ENCODE results near the gene RAE1. TPM values are rescaled to one million over a fixed set of nuclear protein-coding genes. Genes with fewer than 3 reads are reported as not detected.

The RAE1 gene
- total RNA-seq, 1 experiment from 2014 or later, result 53.1 TPM

DNA sequence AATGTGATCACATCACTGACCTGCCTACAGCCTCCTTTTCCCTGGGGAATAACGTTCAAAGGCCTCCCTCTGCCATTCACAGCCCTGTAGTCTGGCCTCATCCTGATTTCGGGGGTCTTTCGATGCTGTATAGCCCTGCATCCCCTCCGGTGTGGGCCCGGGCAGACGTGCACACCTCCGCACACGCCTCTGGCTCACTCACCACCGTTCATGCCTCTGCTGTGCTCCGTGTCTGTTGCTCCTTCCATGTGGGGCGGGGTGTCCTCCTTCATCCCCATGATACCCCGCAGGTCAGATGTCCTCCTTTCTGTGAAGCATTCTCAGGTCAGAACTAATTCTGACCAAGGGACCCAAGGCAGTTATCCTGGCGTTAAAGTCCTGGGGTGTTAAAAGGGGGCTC, 26.3 kb downstream of the RAE1 start:
- no CpG with 5 or more reads among the region's 13 CpGs for WGBS (ENCODE audit: extremely low coverage, insufficient read length, low lambda C conversion rate)
- no peak for DNase-seq
- Mint-ChIP-seq H3K27me3 (ENCODE audit: low read depth) (no peaks in the 10 kb centered on the region), H3K4me3 (no peak overlapping the region), H3K36me3 (ENCODE audit: insufficient read depth in 1 of 3, low read depth in 3 of 3) (peaks cover 38 to 75% (median 67%) of the 10 kb centered on the region in 3 experiments), H3K4me1 (peaks cover 10% of the 10 kb centered on the region in 2 experiments), H3K9me3 (no peaks in the 10 kb centered on the region), H3K27ac (peak overlapping the region in 2 of 3 experiments; percentile 12 to 54; a peak in 2 of 7 replicates)
- H2BK5ac ChIP-seq (ENCODE audit: insufficient read length, low read length), result no peak overlapping the region
- H4K8ac ChIP-seq (replicated peaks; ENCODE audit: insufficient read length, low read depth, low read length), result no peak overlapping the region
- no peaks in the 10 kb centered on the region for H3K9me3 ChIP-seq (ENCODE audit: control insufficient read depth, low read depth, low read length)
- H4K5ac ChIP-seq (ENCODE audit: insufficient read length, low read depth, low read length), result no peak overlapping the region
- H2AK5ac ChIP-seq (ENCODE audit: insufficient read length, low read length), result no peak overlapping the region
- no peak overlapping the region for H3T11ph ChIP-seq (ENCODE audit: low read length)
- H3K4me1 ChIP-seq (ENCODE audit: insufficient read depth, low read length), result no peaks in the 10 kb centered on the region
- H2BK20ac ChIP-seq (ENCODE audit: low read depth, low read length, poor library complexity, severe bottlenecking), result no peak overlapping the region
- no peaks in the 10 kb centered on the region for H3K79me1 ChIP-seq (ENCODE audit: insufficient read depth, low read depth, low read length, poor library complexity, severe bottlenecking)
- H4K91ac ChIP-seq (ENCODE audit: insufficient read length, low read depth, low read length), result no peak overlapping the region
- H3K23me2 ChIP-seq (ENCODE audit: insufficient read length, low read depth, low read length, poor library complexity, severe bottlenecking), result no peaks in the 10 kb centered on the region
- no peak overlapping the region for H3K56ac ChIP-seq (ENCODE audit: insufficient read length, low read depth, low read length)
- no peak overlapping the region for H3K4ac ChIP-seq (ENCODE audit: low read depth, low read length)
- H2BK120ac ChIP-seq (ENCODE audit: low read depth, low read length, poor library complexity, severe bottlenecking), result no peak overlapping the region
- H2BK12ac ChIP-seq (ENCODE audit: insufficient read length, low read depth, low read length), result no peak overlapping the region
- no peak overlapping the region for H2AFZ ChIP-seq (ENCODE audit: low read length)
- H3K18ac ChIP-seq (ENCODE audit: insufficient read length, low read depth, low read length), result no peak overlapping the region
- H3K79me2 ChIP-seq (ENCODE audit: insufficient read depth, low read length), result no peaks in the 10 kb centered on the region
- no peak overlapping the region for H2BK15ac ChIP-seq (ENCODE audit: low read depth, low read length)
- H4K20me1 ChIP-seq (ENCODE audit: control insufficient read depth, insufficient read depth, insufficient read length), result no peaks in the 10 kb centered on the region
- no peak overlapping the region for H3K14ac ChIP-seq (ENCODE audit: insufficient read depth, low read length)
- H3K9ac ChIP-seq (ENCODE audit: extremely low read depth, insufficient read length, low read length), result no peak overlapping the region
- no peak overlapping the region for H3K4me2 ChIP-seq (ENCODE audit: insufficient read depth, insufficient read length, low read length)
- H3K27me3 ChIP-seq (ENCODE audit: insufficient read depth, low read length), result no peaks in the 10 kb centered on the region
- H3K23ac ChIP-seq (ENCODE audit: insufficient read length, low read depth, low read length), result no peak overlapping the region
- no peak overlapping the region for H3K27ac ChIP-seq (ENCODE audit: insufficient read length, low read depth, low read length)
- TF ChIP-seq, protein P1, sequence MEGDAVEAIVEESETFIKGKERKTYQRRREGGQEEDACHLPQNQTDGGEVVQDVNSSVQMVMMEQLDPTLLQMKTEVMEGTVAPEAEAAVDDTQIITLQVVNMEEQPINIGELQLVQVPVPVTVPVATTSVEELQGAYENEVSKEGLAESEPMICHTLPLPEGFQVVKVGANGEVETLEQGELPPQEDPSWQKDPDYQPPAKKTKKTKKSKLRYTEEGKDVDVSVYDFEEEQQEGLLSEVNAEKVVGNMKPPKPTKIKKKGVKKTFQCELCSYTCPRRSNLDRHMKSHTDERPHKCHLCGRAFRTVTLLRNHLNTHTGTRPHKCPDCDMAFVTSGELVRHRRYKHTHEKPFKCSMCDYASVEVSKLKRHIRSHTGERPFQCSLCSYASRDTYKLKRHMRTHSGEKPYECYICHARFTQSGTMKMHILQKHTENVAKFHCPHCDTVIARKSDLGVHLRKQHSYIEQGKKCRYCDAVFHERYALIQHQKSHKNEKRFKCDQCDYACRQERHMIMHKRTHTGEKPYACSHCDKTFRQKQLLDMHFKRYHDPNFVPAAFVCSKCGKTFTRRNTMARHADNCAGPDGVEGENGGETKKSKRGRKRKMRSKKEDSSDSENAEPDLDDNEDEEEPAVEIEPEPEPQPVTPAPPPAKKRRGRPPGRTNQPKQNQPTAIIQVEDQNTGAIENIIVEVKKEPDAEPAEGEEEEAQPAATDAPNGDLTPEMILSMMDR (conservative IDR thresholded peaks at IDR 0.05), result no peak
